H1 (cell line): ENCODE measurements around the gene ACSL6. TPM values are rescaled to one million over a fixed set of nuclear protein-coding genes. Genes with fewer than 3 reads are reported as not detected.

ENCODE experiments used
- CTCF ChIA-PET: fragments of 300-600 bp; sonication (Branson Sonifier 250); formaldehyde crosslinking; loops from one replicate; lab custom pipeline; 2021; ENCODE audit not compliant: partially characterized antibody; lab: Charles Lee
- POLR2A ChIA-PET: fragments of 300-600 bp; sonication (Branson Sonifier 250); formaldehyde crosslinking; loops from one replicate; lab custom pipeline; 2021; ENCODE audit warnings: inconsistent platforms; ENCODE audit not compliant: partially characterized antibody; lab: Charles Lee
- DNase-seq, 2 experiments: peaks; one replicate each; pipeline versions ENCODE4 v3.0.0 to v3.0.0-alpha.2; 2010 to 2022; ENCODE audit warnings: low spot score in 2 of 2, low read depth in 1 of 2, mixed read lengths in 1 of 2
- FAIRE-seq: peaks from 2 replicates; lab custom pipeline; 2011; peaks lifted over from hg19 to GRCh38; lab: Jason Lieb, UNC
- H2AFZ ChIP-seq: 2 replicates; pipeline ENCODE4 v1.8.1; 2012; ENCODE audit warnings: low read length, inconsistent platforms
- H2AK5ac ChIP-seq: 2 replicates; pipeline ENCODE4 v1.6.1; 2013; ENCODE audit warnings: low read depth, low read length
- H2BK120ac ChIP-seq: replicated peaks from 2 replicates; pipeline ENCODE3; 2013; ENCODE audit warnings: low read depth, low read length, inconsistent platforms
- H2BK12ac ChIP-seq: 2 replicates; pipeline ENCODE4 v1.6.1; 2013; ENCODE audit warnings: low read depth, low read length
- H2BK15ac ChIP-seq: 2 replicates; pipeline ENCODE4 v1.6.1; 2013; ENCODE audit warnings: low read length
- H2BK20ac ChIP-seq: 2 replicates; pipeline ENCODE4 v1.6.1; 2013; ENCODE audit warnings: low read length
- H2BK5ac ChIP-seq: 2 replicates; pipeline ENCODE4 v1.6.1; 2013; ENCODE audit warnings: low read depth, low read length
- H3K14ac ChIP-seq: 2 replicates; pipeline ENCODE4 v1.6.1; 2013; ENCODE audit warnings: inconsistent platforms; ENCODE audit not compliant: insufficient read length
- H3K18ac ChIP-seq: 2 replicates; pipeline ENCODE4 v1.6.1; 2013; ENCODE audit warnings: low read length; ENCODE audit errors: extremely low read depth
- H3K23ac ChIP-seq: 2 replicates; pipeline ENCODE4 v1.6.1; 2013; ENCODE audit warnings: inconsistent platforms; ENCODE audit not compliant: insufficient read length
- H3K23me2 ChIP-seq: 2 replicates; pipeline ENCODE4 v1.6.1; 2013; ENCODE audit warnings: low read depth, low read length
- H3K27ac ChIP-seq: 2 replicates; pipeline ENCODE4 v1.6.1; 2011; ENCODE audit warnings: low read depth, low read length, inconsistent platforms
- H3K27me3 ChIP-seq, 4 experiments: replicated peaks in 1 of 4; 1 replicate in 1 of 4; 2 replicates in 3 of 4; pipeline versions ENCODE4 v1.6.1 to v1.8.1; 2011 to 2013; ENCODE audit warnings: low read length in 3 of 4, mild to moderate bottlenecking in 3 of 4, inconsistent platforms in 2 of 4, mixed read lengths in 2 of 4, moderate library complexity in 1 of 4; ENCODE audit not compliant: control insufficient read depth in 3 of 4, insufficient read depth in 3 of 4; ENCODE audit errors: extremely low read depth in 1 of 4
- H3K36me3 ChIP-seq, 4 experiments: 2 replicates each; pipeline versions ENCODE4 v1.6.1 to v1.8.1; 2011 to 2013; ENCODE audit warnings: mild to moderate bottlenecking in 4 of 4, low read length in 3 of 4, moderate library complexity in 2 of 4, control low read depth in 1 of 4, inconsistent platforms in 1 of 4; ENCODE audit not compliant: insufficient read depth in 4 of 4, control insufficient read depth in 2 of 4
- H3K4ac ChIP-seq: replicated peaks from 2 replicates; pipeline ENCODE3; 2013; ENCODE audit warnings: low read length, low read depth, mixed read lengths, inconsistent platforms; ENCODE audit not compliant: insufficient read length
- H3K4me1 ChIP-seq, 4 experiments: replicated peaks in 1 of 4; 1 replicate in 1 of 4; 2 replicates in 3 of 4; pipeline versions ENCODE4 v1.6.1 to v1.8.1; 2011 to 2013; ENCODE audit warnings: low read length in 3 of 4, inconsistent platforms in 2 of 4, mixed read lengths in 1 of 4; ENCODE audit not compliant: insufficient read depth in 4 of 4, control insufficient read depth in 3 of 4
- H3K4me2 ChIP-seq, 2 experiments: 2 replicates each; pipeline versions ENCODE4 v1.6.1 to v1.8.1; 2011 to 2013; ENCODE audit warnings: low read depth in 2 of 2, low read length in 2 of 2, control low read depth in 1 of 2, inconsistent platforms in 1 of 2, mild to moderate bottlenecking in 1 of 2; ENCODE audit not compliant: insufficient read depth in 1 of 2
- H3K4me3 ChIP-seq, 4 experiments: fragments of 200-600, 300-600 bp in 1 of 4; sonication (generic), shearing (Covaris generic), sonication (Bioruptor Twin) in 1 of 4; 2 replicates each; pipeline versions ENCODE4 v1.5.1 to v1.8.1; 2011 to 2016; ENCODE audit warnings: low read length in 4 of 4, low read depth in 3 of 4, control low read depth in 2 of 4, inconsistent platforms in 2 of 4, mild to moderate bottlenecking in 2 of 4, mixed read lengths in 1 of 4, moderate library complexity in 1 of 4; ENCODE audit not compliant: insufficient read depth in 2 of 4; ENCODE audit errors: extremely low read depth in 1 of 4
- H3K56ac ChIP-seq: replicated peaks from 2 replicates; pipeline ENCODE3; 2013; ENCODE audit warnings: low read depth, mild to moderate bottlenecking, mixed read lengths, low read length, inconsistent platforms; ENCODE audit not compliant: insufficient read length
- H3K79me1 ChIP-seq: 2 replicates; pipeline ENCODE4 v1.6.1; 2013; ENCODE audit warnings: low read depth, low read length, control low read depth
- H3K79me2 ChIP-seq, 2 experiments: 2 replicates each; pipeline versions ENCODE4 v1.6.1 to v1.8.1; 2012 to 2013; ENCODE audit warnings: low read length in 2 of 2, mild to moderate bottlenecking in 2 of 2, inconsistent platforms in 1 of 2; ENCODE audit not compliant: insufficient read depth in 2 of 2, control insufficient read depth in 1 of 2
- H3K9ac ChIP-seq, 4 experiments: replicated peaks in 1 of 4; 1 replicate in 1 of 4; 2 replicates in 3 of 4; pipeline versions ENCODE4 v1.6.1 to v1.8.1; 2011 to 2013; ENCODE audit warnings: low read depth in 3 of 4, low read length in 3 of 4, control low read depth in 2 of 4, mild to moderate bottlenecking in 2 of 4, moderate library complexity in 2 of 4, inconsistent platforms in 1 of 4; ENCODE audit errors: extremely low read depth in 1 of 4
- H3K9me3 ChIP-seq, 2 experiments: 2 replicates each; pipeline versions ENCODE4 v1.6.1 to v1.8.1; 2012 to 2013; ENCODE audit warnings: mild to moderate bottlenecking in 2 of 2, moderate library complexity in 2 of 2, control low read depth in 1 of 2, inconsistent platforms in 1 of 2, low read depth in 1 of 2, low read length in 1 of 2, mixed read lengths in 1 of 2; ENCODE audit not compliant: insufficient read depth in 2 of 2
- H4K20me1 ChIP-seq, 2 experiments: replicated peaks in 1 of 2; 2 replicates each; pipeline versions ENCODE3 to v1.8.1; 2011 to 2013; ENCODE audit warnings: inconsistent platforms in 2 of 2, low read length in 2 of 2, mild to moderate bottlenecking in 1 of 2; ENCODE audit not compliant: insufficient read depth in 2 of 2, control insufficient read depth in 1 of 2
- H4K5ac ChIP-seq: 2 replicates; pipeline ENCODE4 v1.6.1; 2013; ENCODE audit warnings: low read length, low read depth, mixed read lengths, inconsistent platforms; ENCODE audit not compliant: insufficient read length
- H4K8ac ChIP-seq: 2 replicates; pipeline ENCODE4 v1.8.0; 2013; ENCODE audit warnings: mild to moderate bottlenecking, moderate library complexity, low read length, inconsistent platforms; ENCODE audit not compliant: insufficient read depth; ENCODE audit errors: extremely low read depth
- H4K91ac ChIP-seq: replicated peaks from 2 replicates; pipeline ENCODE3; 2013; ENCODE audit warnings: low read length, mixed read lengths, inconsistent platforms; ENCODE audit not compliant: insufficient read length
- CHD2 ChIP-seq: IDR thresholded peaks from 2 replicates; pipeline ENCODE4 v1.6.1; 2012; ENCODE audit warnings: low read length, improper control_type of control experiment
- EGR1 ChIP-seq: IDR thresholded peaks from 2 replicates; pipeline ENCODE4 v1.6.1; 2011; ENCODE audit warnings: low read depth, low read length, borderline replicate concordance
- KDM1A ChIP-seq: fragments of 200-600, 300-600 bp; sonication (generic); IDR thresholded peaks from 2 replicates; pipeline ENCODE4 v1.7.1; 2016; ENCODE audit warnings: mild to moderate bottlenecking, low read length, borderline replicate concordance
- NANOG ChIP-seq: IDR thresholded peaks from 2 replicates; pipeline ENCODE4 v1.6.1; 2011; ENCODE audit warnings: low read length, low read depth, mild to moderate bottlenecking, inconsistent platforms; ENCODE audit not compliant: insufficient read depth, poor library complexity, severe bottlenecking
- PHF8 ChIP-seq: fragments of 200-600 bp; sonication (generic); conservative IDR thresholded peaks from 2 replicates; pipeline ENCODE4 v1.7.1; 2012; ENCODE audit warnings: low read depth, mild to moderate bottlenecking, inconsistent platforms, low read length, moderate library complexity
- SAP30 ChIP-seq: fragments of 300-600 bp; sonication (generic); IDR thresholded peaks from 2 replicates; pipeline ENCODE4 v1.7.1; 2012; ENCODE audit warnings: low read length, moderate library complexity, mild to moderate bottlenecking, inconsistent platforms; ENCODE audit not compliant: insufficient read depth, insufficient replicate concordance
- SIRT6 ChIP-seq: IDR thresholded peaks from one replicate; pipeline ENCODE4 v1.7.1; 2012; ENCODE audit warnings: low read length, inconsistent platforms
- USF2 ChIP-seq: IDR thresholded peaks from 2 replicates; pipeline ENCODE4 v1.6.1; 2011; ENCODE audit warnings: low read length, improper control_type of control experiment
- WGBS, 2 experiments: shearing (Covaris generic) in 1 of 2; methylation state at CpG; one replicate each; pipeline versions ENCODE4 v1.1.6 to v1.1.7; 2013 to 2015; ENCODE audit warnings: low lambda C conversion rate in 2 of 2, mixed read lengths in 2 of 2, inconsistent platforms in 1 of 2, low coverage in 1 of 2, missing lambda C conversion rate in 1 of 2; ENCODE audit not compliant: insufficient replicate concordance in 2 of 2, insufficient coverage in 1 of 2, insufficient read length in 1 of 2; ENCODE audit errors: extremely low coverage in 1 of 2, missing lambda C conversion rate in 1 of 2; 5-methylcytosine and 5-hydroxymethylcytosine counted together
- polyA plus RNA-seq, 7 experiments: library from polyadenylated mRNA; depleted of rRNA in 3 of 7; stranded (reverse) in 5 of 7; unstranded in 2 of 7; fragments of >200 nt in 5 of 7; fragments of 200-250 nt in 2 of 7; gene quantifications; 1 replicate in 5 of 7; 2 replicates in 1 of 7; 4 replicates in 1 of 7; pipeline versions ENCODE4 v1.2.1 to v1.2.3, GENCODE V29; 2011 to 2013; ENCODE audit warnings: missing spikeins in 2 of 7, mixed read lengths in 2 of 7
- total RNA-seq: library from RNA; stranded (reverse); fragmentation: NEBNext Ultra II Directional; extraction: Animal tissue kit (Norgen Biotek cat#: 25700); gene quantifications from 2 replicates; pipeline ENCODE4 v1.2.1, GENCODE V29; 2021

The ACSL6 gene
- total and polyA plus RNA-seq, 2 of the 8 experiments (the other 6 are each of a cell fraction or from before 2014, with no cell fraction given) = 2.3 to 2.4 TPM

GRCh38 chr5:131973089-131973712 lies 38.3 kb downstream of the ACSL6 start:
- H3K79me1 ChIP-seq = no peaks in the 10 kb centered on the region
- 90% methylated on average over 8 of the region's 9 CpGs; no CpG with 5 or more reads in 1 of the 2 experiments for WGBS, 2 experiments

More at GRCh38 chr5:131973089-131973712, 38.3 kb downstream of the ACSL6 start:
- CTCF ChIA-PET = no interaction called here
- no peaks in the 10 kb centered on the region for H3K9me3 ChIP-seq
- H3K4me1 ChIP-seq = peaks cover 0 to 10% (median 5%) of the 10 kb centered on the region in 4 experiments; a peak in 4 of 7 replicates
- TF ChIP-seq NANOG (no peak), PHF8 (no peak), USF2 (no peak), SIRT6 (no peak), CHD2 (no peak), KDM1A (no peak), EGR1 (no peak), SAP30 (no peak)
- POLR2A ChIA-PET = no interaction called here
- H4K5ac ChIP-seq = no peak overlapping the region
- H3K4me2 ChIP-seq = no peak overlapping the region
- DNase-seq = peak in 1 of 2 experiments; percentile 23
- H3K18ac ChIP-seq = no peak overlapping the region
- no peaks in the 10 kb centered on the region for H4K20me1 ChIP-seq
- H3K9ac ChIP-seq = no peak overlapping the region; a peak in 1 of 7 replicates
- H3K27ac ChIP-seq = no peak overlapping the region
- H3K23me2 ChIP-seq = peaks cover 5% of the 10 kb centered on the region; the same call in 1 of the 2 replicates
- H2AK5ac ChIP-seq = no peak overlapping the region
- H3K79me2 ChIP-seq = no peaks in the 10 kb centered on the region
- no peak overlapping the region for H4K91ac ChIP-seq
- no peaks in the 10 kb centered on the region for H3K36me3 ChIP-seq
- no peak for FAIRE-seq
- H2BK5ac ChIP-seq = no peak overlapping the region
- H4K8ac ChIP-seq = no peak overlapping the region
- no peak overlapping the region for H2BK12ac ChIP-seq
- H3K4ac ChIP-seq = no peak overlapping the region
- no peak overlapping the region for H2BK120ac ChIP-seq
- no peak overlapping the region for H2AFZ ChIP-seq
- H3K56ac ChIP-seq = no peak overlapping the region
- no peaks in the 10 kb centered on the region for H3K27me3 ChIP-seq
- no peak overlapping the region for H3K23ac ChIP-seq
- no peak overlapping the region for H3K14ac ChIP-seq
- no peak overlapping the region for H2BK15ac ChIP-seq
- H3K4me3 ChIP-seq = no peak overlapping the region
- no peak overlapping the region for H2BK20ac ChIP-seq
